B cell (primary cell): Measurements from ENCODE around the gene CFAP77. TPM values are rescaled to one million over a fixed set of nuclear protein-coding genes. Genes with fewer than 3 reads are reported as not detected.

Experiments
- ATAC-seq: fragments of 200-7000 bp; cut with Tn5 transposase; one replicate; pipeline ENCODE4 v1.10.0; 2021; ENCODE audit warnings: low read depth, mild to moderate bottlenecking, moderate number of reproducible peaks, moderate library complexity
- CTCF ChIA-PET: fragments of 350-600 bp; sonication (Branson Sonifier 250); formaldehyde crosslinking; loops from one replicate; lab custom pipeline; 2021; ENCODE audit warnings: antibody characterized with exemption, inconsistent platforms; lab: Charles Lee
- POLR2A ChIA-PET: fragments of 350-600 bp; sonication (Branson Sonifier 250); formaldehyde crosslinking; loops from one replicate; lab custom pipeline; 2021; ENCODE audit warnings: antibody characterized with exemption; lab: Charles Lee
- DNase-seq: peaks from one replicate; pipeline ENCODE4 v3.0.0; 2013
- H2AFZ ChIP-seq: 2 replicates; pipeline ENCODE4 v1.6.1; 2012; ENCODE audit warnings: mild to moderate bottlenecking, low read depth, low read length; ENCODE audit not compliant: insufficient read depth, poor library complexity, severe bottlenecking
- H3K27ac ChIP-seq, 2 donors: 1 replicate in 1 of 2; 2 replicates in 1 of 2; pipeline ENCODE4 v1.5.1; 2012 to 2013; ENCODE audit warnings: low read length in 2 of 2, mild to moderate bottlenecking in 2 of 2, moderate library complexity in 1 of 2
- H3K27me3 ChIP-seq, 4 experiments: fragments of 200-600 bp in 1 of 4; sonication (generic) in 1 of 4; replicated peaks in 1 of 4; 1 replicate in 2 of 4; 2 replicates in 2 of 4; pipeline versions ENCODE4 v1.6.1 to v1.7.0; 2013 to 2016; ENCODE audit warnings: low read length in 3 of 4, mild to moderate bottlenecking in 2 of 4, mixed read lengths in 1 of 4, moderate library complexity in 1 of 4; ENCODE audit not compliant: insufficient read depth in 4 of 4, control insufficient read depth in 3 of 4; ENCODE audit errors: control extremely low read depth in 1 of 4
- H3K36me3 ChIP-seq, 2 experiments: replicated peaks in 1 of 2; 1 replicate in 1 of 2; 2 replicates in 1 of 2; pipeline versions ENCODE4 v1.6.1 to v1.7.1; 2013; ENCODE audit warnings: low read length in 1 of 2; ENCODE audit not compliant: insufficient read depth in 2 of 2, control insufficient read depth in 1 of 2; ENCODE audit errors: control extremely low read depth in 1 of 2, extremely low read depth in 1 of 2
- H3K4me1 ChIP-seq, 2 donors: fragments of 200-600 bp in 1 of 2; sonication (generic) in 1 of 2; 1 replicate in 1 of 2; 2 replicates in 1 of 2; pipeline versions ENCODE4 v1.5.1 to v1.6.1; 2013 to 2017; ENCODE audit warnings: low read length in 2 of 2; ENCODE audit not compliant: control insufficient read depth in 2 of 2, insufficient read depth in 2 of 2
- H3K4me2 ChIP-seq: replicated peaks from 2 replicates; pipeline ENCODE3; 2012; ENCODE audit warnings: mild to moderate bottlenecking, low read depth, low read length; ENCODE audit not compliant: poor library complexity, severe bottlenecking
- H3K4me3 ChIP-seq, 5 experiments: fragments of 200-600 bp in 1 of 5; sonication (generic) in 1 of 5; 1 replicate in 3 of 5; 2 replicates in 2 of 5; pipeline versions ENCODE4 v1.5.1 to v1.7.0; 2011 to 2016; ENCODE audit warnings: low read length in 4 of 5, mild to moderate bottlenecking in 4 of 5, low read depth in 2 of 5, control low read depth in 1 of 5, moderate library complexity in 1 of 5; ENCODE audit not compliant: insufficient read depth in 1 of 5; ENCODE audit errors: control extremely low read depth in 1 of 5, extremely low read depth in 1 of 5
- H3K79me2 ChIP-seq: fragments of 200-600 bp; sonication (generic); one replicate; pipeline ENCODE4 v1.6.0; 2016; ENCODE audit warnings: low read length; ENCODE audit not compliant: control insufficient read depth, insufficient read depth
- H3K9ac ChIP-seq: fragments of 200-600 bp; sonication (generic); 2 replicates; pipeline ENCODE4 v1.6.1; 2017; ENCODE audit warnings: mild to moderate bottlenecking, low read length, moderate library complexity
- H3K9me3 ChIP-seq, 3 donors: one replicate each; pipeline versions ENCODE4 v1.6.1 to v1.7.1; 2013; ENCODE audit warnings: low read length in 2 of 3; ENCODE audit not compliant: control insufficient read depth in 2 of 3, insufficient read depth in 1 of 3; ENCODE audit errors: control extremely low read depth in 1 of 3
- H4K20me1 ChIP-seq: 2 replicates; pipeline ENCODE4 v1.6.0; 2012; ENCODE audit warnings: mild to moderate bottlenecking, low read length; ENCODE audit not compliant: insufficient read depth, control insufficient read depth, poor library complexity, severe bottlenecking
- H3K27ac Mint-ChIP-seq: one replicate; pipeline ENCODE4 v1.8.0; 2021; ENCODE audit warnings: mixed read lengths
- H3K27me3 Mint-ChIP-seq: one replicate; pipeline ENCODE4 v1.8.0; 2021; ENCODE audit warnings: mixed read lengths
- H3K4me1 Mint-ChIP-seq: one replicate; pipeline ENCODE4 v1.8.0; 2021; ENCODE audit warnings: mixed read lengths
- H3K4me3 Mint-ChIP-seq: one replicate; pipeline ENCODE4 v1.8.0; 2021; ENCODE audit warnings: mixed read lengths
- H3K9me3 Mint-ChIP-seq: one replicate; pipeline ENCODE4 v1.8.0; 2022; ENCODE audit warnings: mixed read lengths; ENCODE audit not compliant: insufficient read depth
- CTCF ChIP-seq: fragments of 200-600 bp; IDR thresholded peaks from one replicate; pipeline ENCODE4 v1.8.0; 2022; ENCODE audit warnings: antibody characterized with exemption, mild to moderate bottlenecking
- EZH2 ChIP-seq: IDR thresholded peaks from 2 replicates; pipeline ENCODE4 v1.6.1; 2012; ENCODE audit warnings: borderline replicate concordance, low read depth, mild to moderate bottlenecking, moderate library complexity, low read length; ENCODE audit not compliant: insufficient read depth, poor library complexity, severe bottlenecking
- WGBS: methylation state at CpG from one replicate; pipeline ENCODE4 v1.1.5; 2013; ENCODE audit warnings: missing lambda C conversion rate; ENCODE audit not compliant: insufficient coverage; 5-methylcytosine and 5-hydroxymethylcytosine counted together
- intact Hi-C: fragments of 100-400 bp; cut with micrococcal nuclease; formaldehyde crosslinking; loops from one replicate; pipeline ENCODE4 v1.10.0; 2022
- polyA plus RNA-seq: library from polyadenylated mRNA; depleted of rRNA; stranded (reverse); fragments of >200 nt; gene quantifications from 2 replicates; pipeline ENCODE4 v1.2.3, GENCODE V29; 2012
- total RNA-seq, 2 donors: library from RNA; stranded (reverse); fragments of 120-200 nt in 1 of 2; gene quantifications; 1 replicate in 1 of 2; 2 replicates in 1 of 2; pipeline versions ENCODE4 v1.2.3 to v1.2.4, GENCODE V29; 2013 to 2022

The CFAP77 gene
- total and polyA plus RNA-seq, 2 donors (not counting 1 experiment from before 2014, with no cell fraction given): not detected

- H3K4me3 ChIP-seq: no peak overlapping the region
- ATAC-seq (no peak), DNase-seq (no peak)
- POLR2A ChIA-PET: no interaction called here
- no peaks in the 10 kb centered on the region for H3K36me3 ChIP-seq
- H3K9me3 Mint-ChIP-seq: no peaks in the 10 kb centered on the region
- peaks cover 0 to 76% (median 0%) of the 10 kb centered on the region in 3 donors for H3K9me3 ChIP-seq
- H3K9ac ChIP-seq: no peak overlapping the region
- H3K4me3 Mint-ChIP-seq: no peak overlapping the region
- intact Hi-C loops: no loop called here
- TF ChIP-seq CTCF: no peak
- no peak for TF ChIP-seq EZH2
- no peak overlapping the region for H3K4me2 ChIP-seq
- no peaks in the 10 kb centered on the region for H4K20me1 ChIP-seq
- 9% methylated on average over 4 of the region's 8 CpGs for WGBS
- no peak overlapping the region for H3K27ac Mint-ChIP-seq
- peaks cover 21% of the 10 kb centered on the region for H3K4me1 Mint-ChIP-seq
- H3K79me2 ChIP-seq: no peaks in the 10 kb centered on the region
- H3K27ac ChIP-seq: no peak overlapping the region
- CTCF ChIA-PET: no interaction called here
- peaks cover 2 to 97% (median 74%) of the 10 kb centered on the region in 4 experiments for H3K27me3 ChIP-seq
- peaks cover 48% of the 10 kb centered on the region for H3K27me3 Mint-ChIP-seq
- H2AFZ ChIP-seq: no peak overlapping the region
- H3K4me1 ChIP-seq: peaks cover 33 to 57% of the 10 kb centered on the region in 2 donors
These were observed 173.7 kb downstream of the CFAP77 start for GRCh38 chr9:132583584-132584304.
